ENCODE results near the gene CACFD1.

Gene CACFD1

GRCh38 chr9:133484671-133485437, 25.1 kb downstream of the CACFD1 start:
- in situ Hi-C loops (cut with HindIII; ENCODE audit: low sequenced_read_pairs), result no loop called here
- no peak overlapping the region for H3K4me3 ChIP-seq (ENCODE audit: low read depth, low read length)
- no peak for TF ChIP-seq CTCF (IDR thresholded peaks at IDR 0.05; ENCODE audit: low read depth, low read length, missing control alignments)
- no peak for DNase-seq (ENCODE audit: low read depth)

GRCh38 chr9:133485531-133486260, 25.9 kb downstream of the CACFD1 start:
- in situ Hi-C loops (cut with HindIII; ENCODE audit: low sequenced_read_pairs), result no loop called here
- no peak for TF ChIP-seq CTCF (IDR thresholded peaks at IDR 0.05; ENCODE audit: low read depth, low read length, missing control alignments)
- H3K4me3 ChIP-seq (ENCODE audit: low read depth, low read length), result no peak overlapping the region
- no peak for DNase-seq (ENCODE audit: low read depth)

GRCh38 chr9:133487331-133487725, 27.6 kb downstream of the CACFD1 start:
- in situ Hi-C loops (cut with HindIII; ENCODE audit: low sequenced_read_pairs), result no loop called here
- no peak for TF ChIP-seq CTCF (IDR thresholded peaks at IDR 0.05; ENCODE audit: low read depth, low read length, missing control alignments)
- DNase-seq (ENCODE audit: low read depth), result no peak
- H3K4me3 ChIP-seq (ENCODE audit: low read depth, low read length), result no peak overlapping the region

- TF ChIP-seq CTCF (IDR thresholded peaks at IDR 0.05; ENCODE audit: low read depth, low read length, missing control alignments), result no peak
- in situ Hi-C loops (cut with HindIII; ENCODE audit: low sequenced_read_pairs), result no loop called here
- no peak overlapping the region for H3K4me3 ChIP-seq (ENCODE audit: low read depth, low read length)
- no peak for DNase-seq (ENCODE audit: low read depth)
Measured at GRCh38 chr9:133488686-133489252, 29.0 kb downstream of the CACFD1 start.

GRCh38 chr9:133489253-133490190, 29.7 kb downstream of the CACFD1 start:
- DNase-seq (ENCODE audit: low read depth), result peak; percentile 44
- no peak overlapping the region for H3K4me3 ChIP-seq (ENCODE audit: low read depth, low read length)
- in situ Hi-C loops (cut with HindIII; ENCODE audit: low sequenced_read_pairs), result no loop called here
- TF ChIP-seq CTCF (IDR thresholded peaks at IDR 0.05; ENCODE audit: low read depth, low read length, missing control alignments), result no peak

GRCh38 chr9:133490201-133490681, 30.5 kb downstream of the CACFD1 start:
- no peak for DNase-seq (ENCODE audit: low read depth)
- TF ChIP-seq CTCF (IDR thresholded peaks at IDR 0.05; ENCODE audit: low read depth, low read length, missing control alignments), result no peak
- in situ Hi-C loops (cut with HindIII; ENCODE audit: low sequenced_read_pairs), result no loop called here
- H3K4me3 ChIP-seq (ENCODE audit: low read depth, low read length), result no peak overlapping the region
